Measurements from ENCODE around the gene GAB2. TPM values are rescaled to one million over a fixed set of nuclear protein-coding genes. Genes with fewer than 3 reads are reported as not detected.

The GAB2 gene
- total RNA-seq, 1 experiment from 2014 or later = 3.3 TPM

DNA sequence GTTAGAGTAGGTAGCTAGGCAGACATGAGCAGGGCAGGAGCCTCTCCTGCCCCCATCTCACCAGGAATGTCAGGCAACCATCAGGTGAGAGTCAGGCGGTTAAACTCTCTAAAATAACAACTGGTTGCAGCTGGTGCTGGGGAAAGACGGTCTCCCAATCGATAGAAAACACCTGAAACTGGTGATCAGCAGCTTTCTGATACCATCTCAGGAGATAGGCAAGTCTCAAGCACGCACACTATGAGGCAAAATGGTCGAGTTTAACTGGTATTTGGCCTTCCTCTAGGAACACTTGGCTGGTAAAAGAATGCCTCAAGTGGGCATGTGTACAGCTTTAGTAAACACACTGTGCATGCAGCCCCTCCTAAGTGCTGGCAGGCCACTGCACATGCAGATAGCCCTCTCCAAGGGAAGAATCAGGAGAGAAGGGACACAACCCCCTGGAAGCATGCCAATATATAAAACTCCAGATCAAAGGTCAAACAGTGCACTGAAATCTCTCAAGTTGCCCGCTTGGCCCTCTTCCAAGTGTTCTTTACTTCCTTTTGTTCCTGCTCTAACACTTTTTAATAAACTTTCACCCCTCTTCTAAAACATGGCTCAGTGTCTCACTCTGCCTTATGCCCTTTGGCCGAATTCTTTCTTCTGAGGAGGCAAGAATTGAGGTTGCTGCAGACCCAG is 140.2 kb downstream of the GAB2 start:
- no peak overlapping the region for H2BK12ac ChIP-seq (ENCODE audit: insufficient read length, low read depth, low read length)
- H2BK5ac ChIP-seq (ENCODE audit: insufficient read length, low read length) = no peak overlapping the region
- Mint-ChIP-seq H3K27me3 (ENCODE audit: low read depth) (peaks cover 2% of the 10 kb centered on the region; the same call in 1 of the 2 replicates), H3K9me3 (peaks cover 17 to 20% of the 10 kb centered on the region in 2 experiments), H3K4me1 (no peaks in the 10 kb centered on the region; a peak in 1 of 4 replicates), H3K4me3 (no peak overlapping the region), H3K36me3 (ENCODE audit: insufficient read depth in 1 of 3, low read depth in 3 of 3) (peaks cover 8 to 20% (median 17%) of the 10 kb centered on the region in 3 experiments), H3K27ac (no peak overlapping the region)
- no peaks in the 10 kb centered on the region for H3K27me3 ChIP-seq (ENCODE audit: insufficient read depth, low read length)
- H4K91ac ChIP-seq (ENCODE audit: insufficient read length, low read depth, low read length) = no peak overlapping the region
- no peak overlapping the region for H3K9ac ChIP-seq (ENCODE audit: extremely low read depth, insufficient read length, low read length)
- no peaks in the 10 kb centered on the region for H3K9me3 ChIP-seq (ENCODE audit: control insufficient read depth, low read depth, low read length)
- no peak overlapping the region for H3T11ph ChIP-seq (ENCODE audit: low read length)
- no peak overlapping the region for H2BK20ac ChIP-seq (ENCODE audit: low read depth, low read length, poor library complexity, severe bottlenecking)
- H3K79me1 ChIP-seq (ENCODE audit: insufficient read depth, low read depth, low read length, poor library complexity, severe bottlenecking) = no peaks in the 10 kb centered on the region
- H2AFZ ChIP-seq (ENCODE audit: low read length) = no peak overlapping the region
- no peak overlapping the region for H3K4me2 ChIP-seq (ENCODE audit: insufficient read depth, insufficient read length, low read length)
- no peak for DNase-seq
- TF ChIP-seq, protein P1, sequence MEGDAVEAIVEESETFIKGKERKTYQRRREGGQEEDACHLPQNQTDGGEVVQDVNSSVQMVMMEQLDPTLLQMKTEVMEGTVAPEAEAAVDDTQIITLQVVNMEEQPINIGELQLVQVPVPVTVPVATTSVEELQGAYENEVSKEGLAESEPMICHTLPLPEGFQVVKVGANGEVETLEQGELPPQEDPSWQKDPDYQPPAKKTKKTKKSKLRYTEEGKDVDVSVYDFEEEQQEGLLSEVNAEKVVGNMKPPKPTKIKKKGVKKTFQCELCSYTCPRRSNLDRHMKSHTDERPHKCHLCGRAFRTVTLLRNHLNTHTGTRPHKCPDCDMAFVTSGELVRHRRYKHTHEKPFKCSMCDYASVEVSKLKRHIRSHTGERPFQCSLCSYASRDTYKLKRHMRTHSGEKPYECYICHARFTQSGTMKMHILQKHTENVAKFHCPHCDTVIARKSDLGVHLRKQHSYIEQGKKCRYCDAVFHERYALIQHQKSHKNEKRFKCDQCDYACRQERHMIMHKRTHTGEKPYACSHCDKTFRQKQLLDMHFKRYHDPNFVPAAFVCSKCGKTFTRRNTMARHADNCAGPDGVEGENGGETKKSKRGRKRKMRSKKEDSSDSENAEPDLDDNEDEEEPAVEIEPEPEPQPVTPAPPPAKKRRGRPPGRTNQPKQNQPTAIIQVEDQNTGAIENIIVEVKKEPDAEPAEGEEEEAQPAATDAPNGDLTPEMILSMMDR (conservative IDR thresholded peaks at IDR 0.05) = no peak
- no peaks in the 10 kb centered on the region for H3K79me2 ChIP-seq (ENCODE audit: insufficient read depth, low read length)
- H3K56ac ChIP-seq (ENCODE audit: insufficient read length, low read depth, low read length) = no peak overlapping the region
- H3K14ac ChIP-seq (ENCODE audit: insufficient read depth, low read length) = no peak overlapping the region
- no peak overlapping the region for H4K5ac ChIP-seq (ENCODE audit: insufficient read length, low read depth, low read length)
- no peak overlapping the region for H4K8ac ChIP-seq (replicated peaks; ENCODE audit: insufficient read length, low read depth, low read length)
- H3K23me2 ChIP-seq (ENCODE audit: insufficient read length, low read depth, low read length, poor library complexity, severe bottlenecking) = no peaks in the 10 kb centered on the region
- H2AK5ac ChIP-seq (ENCODE audit: insufficient read length, low read length) = no peak overlapping the region
- H2BK120ac ChIP-seq (ENCODE audit: low read depth, low read length, poor library complexity, severe bottlenecking) = no peak overlapping the region
- H3K4me1 ChIP-seq (ENCODE audit: insufficient read depth, low read length) = no peaks in the 10 kb centered on the region
- H3K23ac ChIP-seq (ENCODE audit: insufficient read length, low read depth, low read length) = no peak overlapping the region
- H2BK15ac ChIP-seq (ENCODE audit: low read depth, low read length) = no peak overlapping the region
- no peak overlapping the region for H3K4ac ChIP-seq (ENCODE audit: low read depth, low read length)
- no peaks in the 10 kb centered on the region for H4K20me1 ChIP-seq (ENCODE audit: control insufficient read depth, insufficient read depth, insufficient read length)
- H3K27ac ChIP-seq (ENCODE audit: insufficient read length, low read depth, low read length) = no peak overlapping the region
- no peak overlapping the region for H3K18ac ChIP-seq (ENCODE audit: insufficient read length, low read depth, low read length)
- whole genome bisulfite sequencing (ENCODE audit: extremely low coverage, insufficient read length, low lambda C conversion rate) = no CpG with 5 or more reads among the region's 7 CpGs

Data from H9 (cell line).